ENCODE measurements around the gene PHF19. TPM values are rescaled to one million over a fixed set of nuclear protein-coding genes. Genes with fewer than 3 reads are reported as not detected.

PHF19 gene
- polyA plus RNA-seq, 1 of the 3 experiments (the other 2 are of a cell fraction) = 33.4 TPM

DNA sequence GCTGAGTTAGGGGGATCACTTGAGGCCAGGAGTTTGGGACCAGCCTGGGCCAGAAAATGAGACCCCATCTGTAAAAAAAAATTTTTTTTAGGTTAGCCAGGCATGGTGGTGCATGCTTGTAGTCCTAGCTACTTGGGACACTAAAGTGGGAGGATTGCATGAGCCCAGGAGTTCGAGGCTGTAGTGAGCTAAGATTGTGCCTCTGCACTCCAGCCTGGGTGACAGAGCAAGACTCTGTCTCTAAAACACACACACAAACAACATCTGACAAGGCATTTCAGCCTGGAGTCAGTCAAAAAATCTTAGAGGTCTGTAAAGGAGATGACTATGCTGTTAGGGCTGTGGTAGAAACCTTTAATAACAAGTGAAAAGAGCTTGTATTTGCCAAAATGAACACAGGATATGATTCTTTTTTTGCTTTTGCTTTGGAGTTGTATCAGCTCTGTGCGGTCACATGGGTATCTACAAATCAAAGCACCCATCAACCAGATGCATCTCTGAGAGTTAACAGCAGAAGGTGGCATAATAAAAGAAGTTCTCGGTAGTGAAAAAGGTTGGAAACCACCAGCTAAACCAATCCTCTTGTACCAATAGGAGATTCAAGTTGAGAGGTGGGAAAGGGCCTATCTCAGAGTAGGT lies 30.6 kb downstream of the PHF19 start:
- Histone ChIP-seq H3K9ac (no peak overlapping the region), H2AFZ (ENCODE audit: low read depth) (no peak overlapping the region), H4K20me1 (ENCODE audit: insufficient read depth) (no peaks in the 10 kb centered on the region), H3K27me3 (ENCODE audit: insufficient read depth) (no peaks in the 10 kb centered on the region), H3F3A (replicated peaks; ENCODE audit: insufficient read depth) (peaks cover 11% of the 10 kb centered on the region), H3K4me2 (no peak overlapping the region), H3K9me2 (no peaks in the 10 kb centered on the region), H3K9me3 (no peaks in the 10 kb centered on the region), H3K4me1 (ENCODE audit: control insufficient read depth in 1 of 2, insufficient read depth in 2 of 2, low read depth in 1 of 2, low read length in 1 of 2) (peaks cover 5 to 16% of the 10 kb centered on the region in 2 experiments; a peak in 1 of 4 replicates), H3K79me2 (ENCODE audit: insufficient read depth) (peaks cover 28% of the 10 kb centered on the region), H3K4me3 (ENCODE audit: low read depth in 2 of 2, low read length in 1 of 2) (no peak overlapping the region), H3K27ac (ENCODE audit: low read depth in 2 of 2, low read length in 1 of 2) (no peak overlapping the region), H3K36me3 (replicated peaks in 1 of 2; ENCODE audit: control insufficient read depth in 1 of 2, insufficient read depth in 2 of 2, low read length in 1 of 2) (peaks cover 9 to 10% of the 10 kb centered on the region in 2 experiments)
- 93% methylated on average over 3 of the region's 3 CpGs for WGBS (ENCODE audit: low lambda C conversion rate)
- no peak for DNase-seq
- no peak for TF ChIP-seq FOXM1 (IDR thresholded peaks at IDR 0.05; ENCODE audit: low read depth)
- TF ChIP-seq JUND (IDR thresholded peaks at IDR 0.05) = no peak
- no peak for TF ChIP-seq EP300 (IDR thresholded peaks at IDR 0.05; ENCODE audit: borderline replicate concordance in 1 of 2, low read depth in 1 of 2, low read length in 1 of 2)
- no peak for TF ChIP-seq CTCF (IDR thresholded peaks at IDR 0.05)
- TF ChIP-seq GABPA (IDR thresholded peaks at IDR 0.05; ENCODE audit: low read depth) = no peak
- TF ChIP-seq RFX5 (IDR thresholded peaks at IDR 0.05; ENCODE audit: low read length) = no peak
- TF ChIP-seq REST (IDR thresholded peaks at IDR 0.05; ENCODE audit: low read depth, low read length) = no peak
- TF ChIP-seq TEAD4 (IDR thresholded peaks at IDR 0.05; ENCODE audit: borderline replicate concordance, insufficient read depth) = no peak
- TF ChIP-seq IRF3 (IDR thresholded peaks at IDR 0.05; ENCODE audit: low read depth, low read length) = no peak
- no peak for TF ChIP-seq SIN3A (IDR thresholded peaks at IDR 0.05; ENCODE audit: borderline replicate concordance, low read depth, low read length)
- TF ChIP-seq TAF1 (IDR thresholded peaks at IDR 0.05; ENCODE audit: borderline replicate concordance, low read depth, low read length) = no peak
- no peak for TF ChIP-seq FOXJ3 (CRISPR knock-in tag; IDR thresholded peaks at IDR 0.05)
- no peak for TF ChIP-seq RXRA (IDR thresholded peaks at IDR 0.05; ENCODE audit: borderline replicate concordance, low read depth)
- no peak for TF ChIP-seq CHD2 (IDR thresholded peaks at IDR 0.05; ENCODE audit: low read length, partially characterized antibody)
- TF ChIP-seq SMC3 (IDR thresholded peaks at IDR 0.05; ENCODE audit: low read depth, low read length) = no peak
- TF ChIP-seq MXI1 (IDR thresholded peaks at IDR 0.05; ENCODE audit: low read depth, low read length) = no peak
- TF ChIP-seq, protein P1, sequence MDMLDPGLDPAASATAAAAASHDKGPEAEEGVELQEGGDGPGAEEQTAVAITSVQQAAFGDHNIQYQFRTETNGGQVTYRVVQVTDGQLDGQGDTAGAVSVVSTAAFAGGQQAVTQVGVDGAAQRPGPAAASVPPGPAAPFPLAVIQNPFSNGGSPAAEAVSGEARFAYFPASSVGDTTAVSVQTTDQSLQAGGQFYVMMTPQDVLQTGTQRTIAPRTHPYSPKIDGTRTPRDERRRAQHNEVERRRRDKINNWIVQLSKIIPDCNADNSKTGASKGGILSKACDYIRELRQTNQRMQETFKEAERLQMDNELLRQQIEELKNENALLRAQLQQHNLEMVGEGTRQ (IDR thresholded peaks at IDR 0.05; ENCODE audit: borderline replicate concordance, low read depth, low read length) = no peak
- TF ChIP-seq RAD21 (IDR thresholded peaks at IDR 0.05; ENCODE audit: low read length) = no peak
- TF ChIP-seq, protein P2, sequence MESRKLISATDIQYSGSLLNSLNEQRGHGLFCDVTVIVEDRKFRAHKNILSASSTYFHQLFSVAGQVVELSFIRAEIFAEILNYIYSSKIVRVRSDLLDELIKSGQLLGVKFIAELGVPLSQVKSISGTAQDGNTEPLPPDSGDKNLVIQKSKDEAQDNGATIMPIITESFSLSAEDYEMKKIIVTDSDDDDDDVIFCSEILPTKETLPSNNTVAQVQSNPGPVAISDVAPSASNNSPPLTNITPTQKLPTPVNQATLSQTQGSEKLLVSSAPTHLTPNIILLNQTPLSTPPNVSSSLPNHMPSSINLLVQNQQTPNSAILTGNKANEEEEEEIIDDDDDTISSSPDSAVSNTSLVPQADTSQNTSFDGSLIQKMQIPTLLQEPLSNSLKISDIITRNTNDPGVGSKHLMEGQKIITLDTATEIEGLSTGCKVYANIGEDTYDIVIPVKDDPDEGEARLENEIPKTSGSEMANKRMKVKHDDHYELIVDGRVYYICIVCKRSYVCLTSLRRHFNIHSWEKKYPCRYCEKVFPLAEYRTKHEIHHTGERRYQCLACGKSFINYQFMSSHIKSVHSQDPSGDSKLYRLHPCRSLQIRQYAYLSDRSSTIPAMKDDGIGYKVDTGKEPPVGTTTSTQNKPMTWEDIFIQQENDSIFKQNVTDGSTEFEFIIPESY (IDR thresholded peaks at IDR 0.05; ENCODE audit: borderline replicate concordance, low read depth) = no peak
- TF ChIP-seq, protein P3, sequence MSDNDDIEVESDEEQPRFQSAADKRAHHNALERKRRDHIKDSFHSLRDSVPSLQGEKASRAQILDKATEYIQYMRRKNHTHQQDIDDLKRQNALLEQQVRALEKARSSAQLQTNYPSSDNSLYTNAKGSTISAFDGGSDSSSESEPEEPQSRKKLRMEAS (IDR thresholded peaks at IDR 0.05; ENCODE audit: low read depth) = no peak
- CTCF ChIA-PET = no interaction called here
- POLR2A ChIA-PET = no interaction called here
